ENCODE measurements around the gene KCNJ6. TPM values are rescaled to one million over a fixed set of nuclear protein-coding genes. Genes with fewer than 3 reads are reported as not detected.

The KCNJ6 gene
- total and polyA plus RNA-seq, 4 donors: 0.01 TPM; not detected in 3

DNA sequence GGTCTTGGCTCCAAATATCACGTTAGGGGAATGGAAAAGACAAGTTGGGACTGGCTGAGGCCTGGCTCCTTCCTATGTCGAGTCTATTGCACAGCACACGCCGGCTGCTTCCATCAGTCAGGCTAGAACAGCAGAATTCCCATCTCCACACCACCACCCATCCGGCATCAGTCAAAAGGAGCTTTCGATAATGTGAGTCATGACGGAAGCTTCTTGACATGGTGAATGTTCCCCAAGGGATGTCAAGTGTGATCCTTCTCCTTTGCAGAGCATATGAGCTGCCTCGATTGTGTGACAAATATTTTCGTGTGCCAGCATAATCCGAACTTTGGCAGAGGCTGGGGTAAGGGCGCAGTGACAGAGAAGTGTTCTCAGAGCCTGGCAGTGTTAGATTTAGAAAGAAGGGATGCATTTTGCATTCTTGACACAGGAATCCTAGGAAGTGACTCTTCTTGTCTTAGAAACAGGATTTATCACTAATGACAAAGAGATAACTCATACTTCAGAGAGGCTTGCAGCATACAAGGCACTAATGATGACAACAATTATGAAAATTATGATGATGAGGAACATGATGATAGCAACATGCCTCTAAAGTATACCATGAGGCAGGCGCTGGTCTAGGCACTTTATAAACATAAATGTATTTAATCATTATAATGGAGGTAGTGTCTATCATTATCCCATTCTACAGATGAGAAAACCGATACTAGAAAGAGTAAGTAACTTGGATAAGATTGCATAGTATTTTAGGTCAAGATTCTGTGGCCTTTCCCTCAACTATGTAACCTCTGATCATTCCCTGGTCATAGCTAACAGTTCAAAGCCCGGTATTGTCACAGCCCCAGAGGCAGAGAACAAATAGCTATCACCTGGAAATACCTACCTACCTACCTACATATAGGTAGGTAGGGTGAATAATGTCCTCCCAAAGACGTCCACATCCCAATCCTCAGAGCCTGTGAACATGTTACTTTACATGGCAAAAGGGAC is 135.0 kb downstream of the KCNJ6 start:
- no peak for TF ChIP-seq RXRA (IDR thresholded peaks at IDR 0.05)
- TF ChIP-seq SP1 (IDR thresholded peaks at IDR 0.05): no peak
- TF ChIP-seq, protein P1, sequence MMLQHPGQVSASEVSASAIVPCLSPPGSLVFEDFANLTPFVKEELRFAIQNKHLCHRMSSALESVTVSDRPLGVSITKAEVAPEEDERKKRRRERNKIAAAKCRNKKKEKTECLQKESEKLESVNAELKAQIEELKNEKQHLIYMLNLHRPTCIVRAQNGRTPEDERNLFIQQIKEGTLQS (IDR thresholded peaks at IDR 0.05): no peak
- TF ChIP-seq RAD21 (IDR thresholded peaks at IDR 0.05): no peak
- no peak for TF ChIP-seq MAX (IDR thresholded peaks at IDR 0.05)
- TF ChIP-seq TAF1 (conservative IDR thresholded peaks at IDR 0.05): no peak
- no peak for TF ChIP-seq NR2F2 (IDR thresholded peaks at IDR 0.05)
- no peak for TF ChIP-seq REST (IDR thresholded peaks at IDR 0.05)
- no peak for TF ChIP-seq FOXA1 (IDR thresholded peaks at IDR 0.05)
- no peak for TF ChIP-seq HNF4A (conservative IDR thresholded peaks at IDR 0.05)
- TF ChIP-seq FOXA2 (IDR thresholded peaks at IDR 0.05): no peak
- TF ChIP-seq JUND (IDR thresholded peaks at IDR 0.05): no peak
- TF ChIP-seq ZBTB33 (IDR thresholded peaks at IDR 0.05): no peak
- no peak for TF ChIP-seq EGR1 (IDR thresholded peaks at IDR 0.05; ENCODE audit: low read depth in 2 of 2)
- TF ChIP-seq HNF4G (IDR thresholded peaks at IDR 0.05): no peak
- TF ChIP-seq GABPA (IDR thresholded peaks at IDR 0.05 in 1 of 2, conservative IDR thresholded peaks at IDR 0.05 in 1 of 2): no peak
- TF ChIP-seq CTCF (IDR thresholded peaks at IDR 0.05; ENCODE audit: low read depth, low read length, missing input control): no peak
- no peak for TF ChIP-seq YY1 (IDR thresholded peaks at IDR 0.05)
- Histone ChIP-seq H3K9ac (ENCODE audit: low read depth in 1 of 2, low read length in 2 of 2) (no peak overlapping the region), H3K27me3 (ENCODE audit: control insufficient read depth in 4 of 4, insufficient read depth in 4 of 4, low read length in 3 of 4) (no peaks in the 10 kb centered on the region), H3K4me3 (ENCODE audit: low read depth in 1 of 3, low read length in 3 of 3) (no peak overlapping the region), H3K27ac (ENCODE audit: low read depth in 1 of 2, low read length in 2 of 2) (no peak overlapping the region), H3K4me1 (ENCODE audit: control insufficient read depth in 4 of 4, insufficient read depth in 4 of 4, low read length in 3 of 4) (no peaks in the 10 kb centered on the region), H3K9me3 (ENCODE audit: control insufficient read depth in 4 of 4, low read length in 3 of 4) (peaks cover 0 to 4% (median 0%) of the 10 kb centered on the region in 4 donors), H3K36me3 (ENCODE audit: control insufficient read depth in 4 of 4, insufficient read depth in 3 of 4, low read depth in 1 of 4, low read length in 3 of 4) (no peaks in the 10 kb centered on the region)
- no peak for DNase-seq (ENCODE audit: low spot score)
- WGBS: 81% methylated on average over 15 of the region's 15 CpGs

Measured in liver (tissue), 9 donors.